Measurements from ENCODE around the gene ACOXL. TPM values are rescaled to one million over a fixed set of nuclear protein-coding genes. Genes with fewer than 3 reads are reported as not detected.

The ACOXL gene
- total and polyA plus RNA-seq, 3 donors from 2014 or later: 4.9 to 7.9 (median 5.3) TPM

GRCh38 chr2:111054791-111055691 is 322.7 kb downstream of the ACOXL start:
- WGBS, 2 donors: 84 to 92% methylated on average over 8 of the region's 8 CpGs
- H3K36me3 ChIP-seq (ENCODE audit: low read depth, missing control alignments): no peaks in the 10 kb centered on the region
- H3K9me3 ChIP-seq: no peaks in the 10 kb centered on the region
- no peaks in the 10 kb centered on the region for H3K4me1 ChIP-seq
- H3K4me3 ChIP-seq: no peak overlapping the region
- TF ChIP-seq POLR2A (IDR thresholded peaks at IDR 0.05): no peak
- TF ChIP-seq CTCF (IDR thresholded peaks at IDR 0.05): no peak
- H3K27ac ChIP-seq: no peak overlapping the region
- DNase-seq: no peak
- no peaks in the 10 kb centered on the region for H3K27me3 ChIP-seq
- intact Hi-C loops (cut with DNase I; ENCODE audit: low total_unique reads): no loop called here

- WGBS, 2 donors: 90 to 91% methylated on average over 2 of the region's 2 CpGs
- Histone ChIP-seq H3K4me3 (no peak overlapping the region), H3K36me3 (ENCODE audit: low read depth, missing control alignments) (no peaks in the 10 kb centered on the region), H3K27ac (no peak overlapping the region), H3K9me3 (no peaks in the 10 kb centered on the region), H3K4me1 (no peaks in the 10 kb centered on the region), H3K27me3 (no peaks in the 10 kb centered on the region)
- DNase-seq: no peak
- no peak for TF ChIP-seq CTCF (IDR thresholded peaks at IDR 0.05)
- TF ChIP-seq POLR2A (IDR thresholded peaks at IDR 0.05): no peak
- intact Hi-C loops (cut with DNase I; ENCODE audit: low total_unique reads): no loop called here
Measured at GRCh38 chr2:111055735-111056134, 323.4 kb downstream of the ACOXL start.

GRCh38 chr2:111057045-111057444 is 324.7 kb downstream of the ACOXL start:
- Histone ChIP-seq H3K4me3 (no peak overlapping the region), H3K27ac (no peak overlapping the region), H3K9me3 (no peaks in the 10 kb centered on the region), H3K27me3 (no peaks in the 10 kb centered on the region), H3K36me3 (ENCODE audit: low read depth, missing control alignments) (no peaks in the 10 kb centered on the region), H3K4me1 (no peaks in the 10 kb centered on the region)
- no peak for TF ChIP-seq POLR2A (IDR thresholded peaks at IDR 0.05)
- TF ChIP-seq CTCF (IDR thresholded peaks at IDR 0.05): no peak
- DNase-seq: no peak
- intact Hi-C loops (cut with DNase I; ENCODE audit: low total_unique reads): no loop called here
- WGBS, 2 donors: 97 to 98% methylated on average over 5 of the region's 5 CpGs

- intact Hi-C loops (cut with DNase I; ENCODE audit: low total_unique reads): no loop called here
- Histone ChIP-seq H3K4me3 (no peak overlapping the region), H3K27me3 (no peaks in the 10 kb centered on the region), H3K9me3 (no peaks in the 10 kb centered on the region), H3K4me1 (no peaks in the 10 kb centered on the region), H3K36me3 (ENCODE audit: low read depth, missing control alignments) (no peaks in the 10 kb centered on the region), H3K27ac (no peak overlapping the region)
- 74 to 84% methylated on average over 7 to 9 of the region's 9 CpGs for WGBS, 2 donors
- no peak for DNase-seq
- TF ChIP-seq POLR2A (IDR thresholded peaks at IDR 0.05) (no peak), CTCF (IDR thresholded peaks at IDR 0.05) (no peak)
Measured at GRCh38 chr2:111057721-111058120, 325.3 kb downstream of the ACOXL start.

- Histone ChIP-seq H3K4me1 (no peaks in the 10 kb centered on the region), H3K4me3 (no peak overlapping the region), H3K27me3 (no peaks in the 10 kb centered on the region), H3K9me3 (no peaks in the 10 kb centered on the region), H3K27ac (no peak overlapping the region), H3K36me3 (ENCODE audit: low read depth, missing control alignments) (no peaks in the 10 kb centered on the region)
- DNase-seq: no peak
- WGBS, 2 donors: 64 to 65% methylated on average over 5 of the region's 5 CpGs
- intact Hi-C loops (cut with DNase I; ENCODE audit: low total_unique reads): no loop called here
- TF ChIP-seq POLR2A (IDR thresholded peaks at IDR 0.05) (no peak), CTCF (IDR thresholded peaks at IDR 0.05) (no peak)
Measured at GRCh38 chr2:111058264-111058663, 325.9 kb downstream of the ACOXL start.

Measured in testis (tissue), 3 donors.